ENCODE measurements around the gene ZNF236. TPM values are rescaled to one million over a fixed set of nuclear protein-coding genes. Genes with fewer than 3 reads are reported as not detected.

The ZNF236 gene
- total RNA-seq, 2 donors from 2014 or later = 19.3 to 20.1 TPM

GRCh38 chr18:76980663-76981395 lies 158.5 kb downstream of the ZNF236 start:
- no peak for ATAC-seq (replicated peaks)
- Mint-ChIP-seq H3K4me1 (no peaks in the 10 kb centered on the region), H3K27me3 (no peaks in the 10 kb centered on the region), H3K27ac (peak overlapping the region; percentile 12), H3K36me3 (ENCODE audit: low read depth) (no peaks in the 10 kb centered on the region), H3K4me3 (no peak overlapping the region), H3K9me3 (no peaks in the 10 kb centered on the region)

DNA sequence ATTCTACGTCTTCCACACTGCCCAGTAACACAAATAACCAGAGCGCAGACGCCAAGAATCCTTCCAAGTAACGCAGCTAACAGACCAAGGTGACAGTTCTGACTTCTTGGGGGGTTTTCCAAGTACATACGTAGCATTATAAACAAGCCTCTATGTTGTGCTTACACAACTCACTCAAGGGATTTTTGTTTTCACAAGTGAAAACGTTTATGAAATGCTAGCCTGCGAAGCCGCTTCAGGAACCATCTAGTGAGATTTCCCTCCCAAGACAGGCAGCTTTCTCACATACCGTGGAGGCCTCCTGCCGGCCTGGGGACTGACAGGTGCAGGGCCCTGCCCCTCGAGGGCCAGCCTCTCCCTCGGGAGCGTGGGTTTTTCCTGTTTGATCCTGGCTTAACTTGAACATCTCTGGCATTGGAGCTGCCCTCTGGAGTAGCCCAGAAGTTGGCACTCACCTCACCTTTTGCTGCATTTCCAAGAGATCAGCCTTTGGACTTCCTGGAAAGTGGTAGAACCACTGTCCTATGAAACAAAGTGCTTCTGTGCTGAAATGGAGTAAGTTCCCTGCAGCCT lies 159.1 kb downstream of the ZNF236 start:
- Mint-ChIP-seq H3K27ac (peak overlapping the region; percentile 12), H3K4me1 (no peaks in the 10 kb centered on the region), H3K9me3 (no peaks in the 10 kb centered on the region), H3K36me3 (ENCODE audit: low read depth) (no peaks in the 10 kb centered on the region), H3K4me3 (no peak overlapping the region), H3K27me3 (no peaks in the 10 kb centered on the region)
- ATAC-seq (replicated peaks) = no peak

DNA sequence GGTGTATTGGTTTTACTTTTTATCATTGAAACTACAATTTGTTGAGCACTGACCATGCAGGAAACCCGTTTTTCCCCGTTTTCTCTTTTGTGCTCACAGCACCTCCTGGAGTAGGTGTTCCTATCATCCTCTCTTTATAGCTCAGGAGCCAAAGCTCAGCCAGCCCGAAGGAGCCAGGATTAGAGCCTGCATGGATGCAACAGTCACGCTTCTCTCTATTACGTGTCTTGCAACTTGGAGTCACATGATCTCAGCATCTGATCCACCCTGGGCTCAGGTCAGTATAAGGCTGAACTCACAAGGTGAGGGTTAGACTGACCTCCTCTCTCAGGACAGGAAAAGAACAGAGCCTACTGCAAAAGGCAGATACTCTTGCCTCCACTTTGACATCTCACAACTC lies 159.7 kb downstream of the ZNF236 start:
- no peak for ATAC-seq (replicated peaks)
- Mint-ChIP-seq H3K9me3 (no peaks in the 10 kb centered on the region), H3K4me1 (no peaks in the 10 kb centered on the region), H3K36me3 (ENCODE audit: low read depth) (no peaks in the 10 kb centered on the region), H3K27me3 (no peaks in the 10 kb centered on the region), H3K27ac (no peak overlapping the region), H3K4me3 (no peak overlapping the region)

DNA sequence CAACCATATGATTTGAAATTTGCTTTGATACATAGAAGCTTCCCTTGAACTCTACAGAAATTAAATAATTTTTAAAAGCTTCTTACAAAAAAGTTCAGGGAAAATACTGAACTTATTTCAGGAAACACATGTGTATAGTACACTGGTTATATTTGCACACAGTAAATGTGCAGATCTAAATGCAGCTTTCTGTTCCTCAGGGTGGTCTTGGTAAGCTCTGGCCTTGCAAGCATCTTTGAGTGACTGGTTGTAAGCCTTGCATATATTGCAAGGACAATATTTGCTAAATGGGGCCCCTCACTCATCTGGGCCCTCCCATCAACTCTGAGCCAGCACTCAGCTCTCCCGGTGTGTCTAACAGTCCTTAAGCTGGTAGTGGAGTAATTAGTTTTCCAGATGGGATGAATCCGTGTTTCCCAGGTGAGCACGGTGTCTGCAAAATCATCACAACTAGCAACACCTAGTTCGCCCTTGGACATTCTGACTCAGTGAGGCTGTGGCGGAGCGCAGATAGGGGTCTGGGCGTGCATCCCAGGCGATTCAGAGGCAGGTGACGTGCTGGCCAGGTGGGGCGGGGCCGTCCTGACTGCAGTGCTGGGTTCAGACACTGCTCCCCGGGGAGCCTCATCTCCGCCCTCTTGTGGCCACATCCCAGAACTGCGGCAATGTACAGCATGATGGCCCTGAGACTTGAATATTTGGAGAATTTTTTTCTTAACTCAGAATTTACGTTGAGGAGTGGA lies 160.7 kb downstream of the ZNF236 start:
- Mint-ChIP-seq H3K27ac (no peak overlapping the region), H3K27me3 (no peaks in the 10 kb centered on the region), H3K4me3 (no peak overlapping the region), H3K36me3 (ENCODE audit: low read depth) (no peaks in the 10 kb centered on the region), H3K9me3 (no peaks in the 10 kb centered on the region), H3K4me1 (no peaks in the 10 kb centered on the region)
- ATAC-seq (replicated peaks) = peak; percentile 97

DNA sequence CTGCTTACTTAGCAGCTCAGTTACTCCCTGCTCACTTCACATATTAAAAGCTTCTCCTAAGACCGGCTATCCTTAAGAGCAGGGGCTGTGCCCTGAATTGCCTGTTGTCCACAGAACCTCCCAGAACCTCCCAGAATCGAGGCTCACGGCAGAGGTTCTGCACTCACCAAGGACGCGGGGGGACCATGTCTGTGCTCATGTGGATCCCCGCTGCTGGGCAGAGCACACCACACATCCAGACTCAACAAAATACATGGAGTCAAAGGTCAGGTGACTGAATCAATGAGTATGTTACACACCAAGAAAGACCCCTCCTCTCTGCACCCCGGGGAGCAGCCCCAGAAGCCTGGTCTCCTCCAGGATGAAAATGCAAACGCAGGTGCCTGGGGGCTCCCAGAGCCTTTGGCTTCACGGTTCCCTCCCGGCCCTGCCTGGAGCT lies 161.3 kb downstream of the ZNF236 start:
- H3K4me3 Mint-ChIP-seq = no peak overlapping the region
- no peak for ATAC-seq (replicated peaks)
- H3K36me3 Mint-ChIP-seq (ENCODE audit: low read depth) = no peaks in the 10 kb centered on the region

GRCh38 chr18:76984193-76985155 lies 162.1 kb downstream of the ZNF236 start:
- no peak for ATAC-seq (replicated peaks)
- Mint-ChIP-seq H3K27me3 (no peaks in the 10 kb centered on the region), H3K9me3 (no peaks in the 10 kb centered on the region), H3K4me1 (no peaks in the 10 kb centered on the region), H3K4me3 (no peak overlapping the region), H3K27ac (no peak overlapping the region), H3K36me3 (ENCODE audit: low read depth) (no peaks in the 10 kb centered on the region)

More for the DNA sequence above, 161.3 kb downstream of the ZNF236 start:
- H3K4me1 Mint-ChIP-seq = no peaks in the 10 kb centered on the region
- H3K27ac Mint-ChIP-seq = no peak overlapping the region
- H3K27me3 Mint-ChIP-seq = no peaks in the 10 kb centered on the region
- H3K9me3 Mint-ChIP-seq = no peaks in the 10 kb centered on the region

DNA sequence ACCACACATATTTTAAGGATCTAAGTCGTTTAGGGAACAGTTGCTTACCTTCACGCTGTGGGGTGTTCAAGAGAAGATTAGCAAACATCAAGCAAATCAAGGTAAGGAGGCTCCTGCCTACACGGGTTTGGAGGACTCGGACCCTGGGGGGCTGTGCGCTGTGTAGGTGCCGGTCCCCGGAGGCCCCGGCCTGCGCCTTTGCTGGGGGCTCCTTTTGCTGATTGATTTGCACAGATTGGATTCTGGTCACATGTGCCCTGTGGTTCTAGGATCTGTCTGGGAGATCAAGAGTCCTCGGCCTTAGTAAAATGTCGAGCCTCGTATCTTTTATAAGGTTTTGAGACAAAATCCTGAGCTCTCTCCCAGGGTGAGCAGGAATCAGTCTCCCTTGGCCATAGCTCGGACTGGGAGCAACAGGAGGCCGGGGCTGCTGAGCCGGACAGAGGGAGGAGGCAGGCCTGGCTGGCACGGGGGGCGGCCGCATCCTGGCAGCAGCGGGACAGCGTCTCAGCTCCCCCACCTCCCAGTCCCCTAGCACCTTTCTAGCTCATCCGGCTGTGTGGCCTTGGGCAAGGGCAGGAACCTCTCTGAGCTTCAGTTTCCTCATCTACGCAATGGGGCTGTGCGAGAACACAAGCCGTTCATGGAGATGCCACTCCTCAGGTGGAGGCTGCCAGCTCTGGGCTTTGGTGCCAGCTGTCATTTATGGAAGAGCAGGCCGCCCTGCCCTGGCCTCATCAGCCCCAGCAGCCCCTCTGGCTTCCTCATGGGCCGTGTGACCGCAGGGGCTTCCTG lies 163.0 kb downstream of the ZNF236 start:
- Mint-ChIP-seq H3K36me3 (ENCODE audit: low read depth) (no peaks in the 10 kb centered on the region), H3K4me1 (no peaks in the 10 kb centered on the region), H3K9me3 (no peaks in the 10 kb centered on the region), H3K4me3 (no peak overlapping the region), H3K27ac (no peak overlapping the region), H3K27me3 (no peaks in the 10 kb centered on the region)
- ATAC-seq (replicated peaks) = no peak

DNA sequence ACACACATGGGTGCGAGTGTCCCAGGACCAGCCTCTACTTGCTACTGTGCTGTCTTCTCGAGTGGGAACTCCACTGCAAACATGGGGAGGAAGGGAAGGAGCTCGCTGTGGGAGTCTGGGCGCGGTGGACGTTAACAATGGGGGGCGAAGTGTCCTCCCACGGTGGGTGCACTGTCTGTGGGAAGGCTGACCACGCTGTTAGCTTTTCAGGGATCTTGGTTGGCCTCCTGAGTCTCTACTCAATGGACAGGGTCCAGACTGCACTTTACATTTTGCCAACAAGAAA lies 163.5 kb downstream of the ZNF236 start:
- Mint-ChIP-seq H3K9me3 (no peaks in the 10 kb centered on the region), H3K27ac (no peak overlapping the region), H3K36me3 (ENCODE audit: low read depth) (no peaks in the 10 kb centered on the region), H3K27me3 (no peaks in the 10 kb centered on the region), H3K4me1 (no peaks in the 10 kb centered on the region), H3K4me3 (no peak overlapping the region)
- ATAC-seq (replicated peaks) = no peak

DNA sequence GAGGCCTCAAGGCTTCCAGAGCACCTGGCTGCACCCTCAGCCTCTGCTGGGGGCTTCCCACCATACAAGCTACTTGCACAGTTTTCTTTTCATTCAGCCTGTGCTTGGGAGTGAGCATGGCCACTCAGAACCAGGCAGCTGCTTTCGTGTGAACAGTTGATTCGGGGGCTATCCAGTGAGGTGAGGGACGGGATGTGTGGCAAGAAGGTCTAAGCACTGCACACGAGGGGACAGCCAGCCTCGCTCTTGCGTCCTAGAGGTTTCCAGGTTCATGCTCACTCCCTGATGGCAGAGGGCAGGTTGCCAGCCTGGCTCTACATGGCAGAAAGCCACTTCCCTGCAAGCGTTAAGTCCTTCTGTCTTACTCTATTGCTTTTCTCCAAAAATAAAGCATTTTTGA lies 164.0 kb downstream of the ZNF236 start:
- Mint-ChIP-seq H3K36me3 (ENCODE audit: low read depth) (no peaks in the 10 kb centered on the region), H3K27ac (no peak overlapping the region), H3K4me1 (no peaks in the 10 kb centered on the region), H3K4me3 (no peak overlapping the region), H3K27me3 (no peaks in the 10 kb centered on the region), H3K9me3 (no peaks in the 10 kb centered on the region)
- no peak for ATAC-seq (replicated peaks)

DNA sequence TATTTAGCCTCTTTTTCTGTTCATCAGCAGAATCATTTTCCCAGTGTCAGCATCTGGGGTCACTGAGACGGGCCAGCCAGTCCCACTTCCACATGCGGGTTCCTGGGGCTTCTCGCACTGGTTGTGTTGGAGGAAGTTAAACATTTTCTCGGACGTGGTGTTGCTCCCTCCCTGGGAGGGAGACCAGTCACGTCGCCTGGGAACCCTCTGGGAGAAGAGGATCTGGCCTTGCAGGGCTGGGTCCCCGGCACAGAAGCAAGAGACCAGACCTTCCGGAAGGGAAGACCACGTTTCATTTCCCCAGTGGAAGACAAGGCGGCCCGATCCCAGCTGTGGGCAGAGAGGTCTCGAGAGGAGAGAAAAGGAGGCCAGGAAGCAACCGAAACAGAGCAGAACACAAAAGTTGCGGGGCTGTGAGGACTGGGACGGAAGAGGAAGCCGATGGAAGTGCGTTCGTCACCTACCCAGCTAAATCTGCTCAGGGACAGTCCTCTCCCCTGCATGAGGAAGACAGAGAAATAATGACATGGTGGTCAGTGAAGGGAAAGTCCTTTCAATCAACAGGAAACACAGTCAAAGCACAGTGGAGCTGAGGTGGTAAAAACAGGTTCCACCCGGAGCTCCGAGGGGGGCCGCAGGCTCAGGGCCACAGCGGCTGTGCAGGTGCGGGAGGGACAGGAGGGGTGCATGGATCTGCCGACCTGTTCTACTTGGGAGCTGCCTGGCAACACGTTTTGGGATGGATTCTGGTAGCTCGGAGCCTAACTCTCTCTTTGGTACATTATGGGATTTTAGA lies 165.9 kb downstream of the ZNF236 start:
- ATAC-seq (replicated peaks) = no peak
- Mint-ChIP-seq H3K9me3 (no peaks in the 10 kb centered on the region), H3K27ac (no peak overlapping the region)

GRCh38 chr18:76988827-76989646 lies 166.7 kb downstream of the ZNF236 start:
- ATAC-seq (replicated peaks) = peak; percentile 49
- H3K4me1 Mint-ChIP-seq = no peaks in the 10 kb centered on the region
- no peak overlapping the region for H3K4me3 Mint-ChIP-seq
- H3K27ac Mint-ChIP-seq = no peak overlapping the region
- no peaks in the 10 kb centered on the region for H3K9me3 Mint-ChIP-seq
- H3K36me3 Mint-ChIP-seq (ENCODE audit: low read depth) = no peaks in the 10 kb centered on the region
- no peaks in the 10 kb centered on the region for H3K27me3 Mint-ChIP-seq

More for the DNA sequence above, 165.9 kb downstream of the ZNF236 start:
- H3K4me1 Mint-ChIP-seq = no peaks in the 10 kb centered on the region
- H3K4me3 Mint-ChIP-seq = no peak overlapping the region
- H3K27me3 Mint-ChIP-seq = no peaks in the 10 kb centered on the region
- no peaks in the 10 kb centered on the region for H3K36me3 Mint-ChIP-seq (ENCODE audit: low read depth)

DNA sequence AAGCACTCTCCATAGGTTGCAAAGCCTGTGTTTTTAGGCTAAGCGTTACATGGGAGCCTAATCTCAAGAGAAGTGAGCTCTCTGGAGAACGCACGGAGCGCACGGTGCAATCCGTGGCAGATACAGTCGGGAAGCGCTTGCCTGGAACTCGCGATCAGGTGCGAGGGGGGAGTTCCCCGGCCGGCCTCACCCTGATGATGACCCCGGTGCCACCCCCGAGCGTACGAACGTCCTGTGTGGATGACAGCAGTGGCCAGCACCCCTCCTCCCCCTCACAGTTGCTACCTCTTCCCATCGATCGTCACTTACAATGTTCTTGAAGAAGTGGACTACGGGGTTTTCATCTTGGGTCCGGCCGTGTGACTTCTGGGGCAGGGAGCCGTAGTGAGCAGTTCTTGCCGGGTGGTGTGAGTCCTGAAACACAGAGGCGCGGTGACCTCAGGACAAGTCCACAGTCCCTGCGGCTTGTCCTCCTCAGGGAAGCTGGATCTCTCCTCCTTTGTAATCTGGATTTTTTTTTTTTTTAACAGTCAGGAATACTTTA lies 167.4 kb downstream of the ZNF236 start:
- Mint-ChIP-seq H3K27ac (no peak overlapping the region), H3K36me3 (ENCODE audit: low read depth) (no peaks in the 10 kb centered on the region), H3K9me3 (no peaks in the 10 kb centered on the region), H3K27me3 (no peaks in the 10 kb centered on the region), H3K4me3 (no peak overlapping the region), H3K4me1 (no peaks in the 10 kb centered on the region)
- no peak for ATAC-seq (replicated peaks)

Data from activated T-helper 17 cell treated with anti-CD3 and anti-CD28 coated beads, Interleukin-2, amount 50 U/mL, for 72 hours (primary cell).